Measurements from ENCODE around the gene SLIT1. TPM values are rescaled to one million over a fixed set of nuclear protein-coding genes. Genes with fewer than 3 reads are reported as not detected.

Gene SLIT1
- total RNA-seq, 1 experiment from 2014 or later: not detected

GRCh38 chr10:97103316-97104080 is 82.3 kb downstream of the SLIT1 start:
- BruUV-seq (replicated peaks): no TSS peak
- Mint-ChIP-seq H3K4me1 (ENCODE audit: insufficient read depth, unreplicated experiment) (no peaks in the 10 kb centered on the region), H3K27ac (ENCODE audit: low read depth, unreplicated experiment) (no peak overlapping the region), H3K27me3 (ENCODE audit: insufficient read depth, unreplicated experiment) (peaks cover 81% of the 10 kb centered on the region), H3K9me3 (ENCODE audit: unreplicated experiment) (no peaks in the 10 kb centered on the region), H3K4me3 (ENCODE audit: unreplicated experiment) (no peak overlapping the region), H3K36me3 (ENCODE audit: insufficient read depth, unreplicated experiment) (no peaks in the 10 kb centered on the region)
- ChIA-PET CTCF (interaction anchor here (0.9 to 2.2 kb wide), 4 partner anchors 11 to 30 kb away, joined by 3 to 9 read pairs (median 6); no protein-coding TSS in a partner anchor), POLR2A (interaction anchor here (1.1 kb wide), 1 partner anchor 94 kb away, joined by 3 read pairs; no protein-coding TSS in a partner anchor)
- intact Hi-C loops (cut with micrococcal nuclease): no loop called here
- TF ChIP-seq CTCF (IDR thresholded peaks at IDR 0.05; ENCODE audit: unreplicated experiment): no peak
- DNase-seq (ENCODE audit: unreplicated experiment): no peak

- H3K4me3 Mint-ChIP-seq (ENCODE audit: unreplicated experiment): no peak overlapping the region
- H3K4me1 Mint-ChIP-seq (ENCODE audit: insufficient read depth, unreplicated experiment): no peaks in the 10 kb centered on the region
- BruUV-seq (replicated peaks): no TSS peak
- CTCF ChIA-PET: interaction anchor here (0.8 to 2.2 kb wide), 6 partner anchors 14 to 108 kb away, joined by 3 to 9 read pairs (median 4); no protein-coding TSS in a partner anchor
- intact Hi-C loops (cut with micrococcal nuclease): no loop called here
- no peaks in the 10 kb centered on the region for H3K36me3 Mint-ChIP-seq (ENCODE audit: insufficient read depth, unreplicated experiment)
- no peak for DNase-seq (ENCODE audit: unreplicated experiment)
- H3K9me3 Mint-ChIP-seq (ENCODE audit: unreplicated experiment): no peaks in the 10 kb centered on the region
- peaks cover 81% of the 10 kb centered on the region for H3K27me3 Mint-ChIP-seq (ENCODE audit: insufficient read depth, unreplicated experiment)
- no peak for TF ChIP-seq CTCF (IDR thresholded peaks at IDR 0.05; ENCODE audit: unreplicated experiment)
- H3K27ac Mint-ChIP-seq (ENCODE audit: low read depth, unreplicated experiment): no peak overlapping the region
- POLR2A ChIA-PET: no interaction called here
Observed at GRCh38 chr10:97102441-97102840, 83.3 kb downstream of the SLIT1 start.

GRCh38 chr10:97101166-97101940 is 84.4 kb downstream of the SLIT1 start:
- intact Hi-C loops (cut with micrococcal nuclease): no loop called here
- Mint-ChIP-seq H3K27ac (ENCODE audit: low read depth, unreplicated experiment) (no peak overlapping the region), H3K36me3 (ENCODE audit: insufficient read depth, unreplicated experiment) (no peaks in the 10 kb centered on the region), H3K9me3 (ENCODE audit: unreplicated experiment) (no peaks in the 10 kb centered on the region), H3K27me3 (ENCODE audit: insufficient read depth, unreplicated experiment) (peaks cover 83% of the 10 kb centered on the region), H3K4me1 (ENCODE audit: insufficient read depth, unreplicated experiment) (no peaks in the 10 kb centered on the region), H3K4me3 (ENCODE audit: unreplicated experiment) (no peak overlapping the region)
- CTCF ChIA-PET: interaction anchor here (0.7 to 1.8 kb wide), 2 partner anchors 16 to 28 kb away, joined by 4 to 8 read pairs; no protein-coding TSS in a partner anchor
- BruUV-seq (replicated peaks): no TSS peak
- TF ChIP-seq CTCF (IDR thresholded peaks at IDR 0.05; ENCODE audit: unreplicated experiment): no peak
- no peak for DNase-seq (ENCODE audit: unreplicated experiment)
- POLR2A ChIA-PET: no interaction called here

- intact Hi-C loops (cut with micrococcal nuclease): no loop called here
- Mint-ChIP-seq H3K4me3 (ENCODE audit: unreplicated experiment) (no peak overlapping the region), H3K27me3 (ENCODE audit: insufficient read depth, unreplicated experiment) (peaks cover 83% of the 10 kb centered on the region), H3K4me1 (ENCODE audit: insufficient read depth, unreplicated experiment) (no peaks in the 10 kb centered on the region), H3K9me3 (ENCODE audit: unreplicated experiment) (no peaks in the 10 kb centered on the region), H3K27ac (ENCODE audit: low read depth, unreplicated experiment) (no peak overlapping the region), H3K36me3 (ENCODE audit: insufficient read depth, unreplicated experiment) (no peaks in the 10 kb centered on the region)
- TF ChIP-seq CTCF (IDR thresholded peaks at IDR 0.05; ENCODE audit: unreplicated experiment): no peak
- no peak for DNase-seq (ENCODE audit: unreplicated experiment)
- ChIA-PET CTCF (interaction anchor here (0.7 kb wide), 1 partner anchor 16 kb away, joined by 4 read pairs; no protein-coding TSS in a partner anchor), POLR2A (no interaction called here)
- no TSS peak for BruUV-seq (replicated peaks)
Observed at GRCh38 chr10:97100657-97101056, 85.1 kb downstream of the SLIT1 start.

All from MCF 10A (cell line).